ENCODE results near the gene ARPC4. TPM values are rescaled to one million over a fixed set of nuclear protein-coding genes. Genes with fewer than 3 reads are reported as not detected.

Gene ARPC4
- total and polyA plus RNA-seq, 10 of the 15 experiments (the other 5 are each of a cell fraction or from before 2014, with no cell fraction given), result 42.0 to 354 (median 268) TPM

- peak overlapping the region; percentile 80 for H2AFZ ChIP-seq (ENCODE audit: control insufficient read depth, low read depth, low read length)
- ATAC-seq (peak; percentile 82), DNase-seq (ENCODE audit: low read depth, low spot score) (peak; percentile 59), FAIRE-seq (no peak)
- H4K20me1 ChIP-seq (ENCODE audit: control insufficient read depth, insufficient read depth), result no peaks in the 10 kb centered on the region
- ChIA-PET POLR2A (interaction anchor here (1.2 kb wide), 1 partner anchor 11 kb away, joined by 5 read pairs; no protein-coding TSS in a partner anchor), RAD21 (ENCODE audit: unreplicated experiment) (interaction anchor here (0.7 to 3.0 kb wide), 4 partner anchors 13 to 30 kb away, joined by 3 to 11 read pairs (median 6); partner anchors contain the start of genes ARPC4, OGG1 and TADA3), SMC1A (ENCODE audit: uncharacterized antibody, unreplicated experiment) (interaction anchor here (1.9 kb wide), 2 partner anchors 11 to 16 kb away, joined by 5 to 8 read pairs; no protein-coding TSS in a partner anchor), CTCF (interaction anchor here (1.1 to 4.0 kb wide), 5 partner anchors 10 to 153 kb away, joined by 3 to 15 read pairs (median 6); partner anchors contain the start of gene CRELD1)
- H3K27ac ChIP-seq (ENCODE audit: control insufficient read depth, insufficient read depth), result peak overlapping the region; percentile 50
- H3K9me3 ChIP-seq (replicated peaks; ENCODE audit: control insufficient read depth, insufficient read depth, low read length), result no peaks in the 10 kb centered on the region
- peak overlapping the region; percentile 54 for H3K4me2 ChIP-seq (ENCODE audit: control insufficient read depth, insufficient read depth)
- H3K27me3 ChIP-seq (replicated peaks in 1 of 2; ENCODE audit: control insufficient read depth in 2 of 2, insufficient read depth in 2 of 2, low read length in 1 of 2), result no peaks in the 10 kb centered on the region
- 20% methylated on average over 8 of the region's 8 CpGs for WGBS (ENCODE audit: insufficient coverage, insufficient replicate concordance, low lambda C conversion rate, missing lambda C conversion rate)
- H3K36me3 ChIP-seq (ENCODE audit: control insufficient read depth in 2 of 2, insufficient read depth in 2 of 2, low read length in 1 of 2), result peaks cover 2 to 7% of the 10 kb centered on the region in 2 experiments; a peak in 2 of 4 replicates
- no peak overlapping the region for H3K4me3 ChIP-seq
- TSS peak; percentile 60 for BruUV-seq (replicated peaks)
- H3K4me1 ChIP-seq (ENCODE audit: control insufficient read depth, insufficient read depth, low read length), result peaks cover 31% of the 10 kb centered on the region
- no peaks in the 10 kb centered on the region for H3K79me2 ChIP-seq (ENCODE audit: control insufficient read depth, insufficient read depth, low read length)
- intact Hi-C loops (cut with micrococcal nuclease; ENCODE audit: unreplicated experiment) (no loop called here), in situ Hi-C loops (cut with MboI) (no loop called here)
- peak overlapping the region; percentile 13; the same call in 1 of the 2 replicates for H3K9ac ChIP-seq (ENCODE audit: control insufficient read depth, insufficient read depth, low read length)
- no peak for TF ChIP-seq POLR2AphosphoS2 (IDR thresholded peaks at IDR 0.05; ENCODE audit: low read depth, low read length)
- TF ChIP-seq HCFC1 (IDR thresholded peaks at IDR 0.05; ENCODE audit: low read length), result no peak
- no peak for TF ChIP-seq JUNB (IDR thresholded peaks at IDR 0.05)
- 0 out of 2 replicates have a peak, but pooled peaks have one; percentile 28 for TF ChIP-seq PAX5 (IDR thresholded peaks at IDR 0.05; ENCODE audit: borderline replicate concordance, low read depth, low read length)
- no peak for TF ChIP-seq BACH1 (IDR thresholded peaks at IDR 0.05; ENCODE audit: borderline replicate concordance)
- no peak for TF ChIP-seq ZZZ3 (IDR thresholded peaks at IDR 0.05; ENCODE audit: control insufficient read depth, insufficient read length, low read depth)
- no peak for TF ChIP-seq NR2F1 (conservative IDR thresholded peaks at IDR 0.05)
- no peak for TF ChIP-seq TBL1XR1 (IDR thresholded peaks at IDR 0.05; ENCODE audit: low read depth, low read length)
- peak; percentile 55; the same call in 1 of the 2 replicates for TF ChIP-seq MTA2 (IDR thresholded peaks at IDR 0.05; ENCODE audit: low read depth)
- TF ChIP-seq CTCF (IDR thresholded peaks at IDR 0.05 in 2 of 3, conservative IDR thresholded peaks at IDR 0.05 in 1 of 3; ENCODE audit: control insufficient read depth in 2 of 3, extremely low read depth in 1 of 3, insufficient read depth in 1 of 3, low read depth in 3 of 3, low read length in 3 of 3), result no peak
- peak; percentile 69 for TF ChIP-seq MEF2B (IDR thresholded peaks at IDR 0.05; ENCODE audit: partially characterized antibody, poor library complexity, severe bottlenecking)
- TF ChIP-seq WRNIP1 (IDR thresholded peaks at IDR 0.05; ENCODE audit: borderline replicate concordance, low read depth, low read length), result no peak
- TF ChIP-seq JUND (IDR thresholded peaks at IDR 0.05; ENCODE audit: low read depth, low read length), result no peak
- no peak for TF ChIP-seq KAT2A (conservative IDR thresholded peaks at IDR 0.05; ENCODE audit: control insufficient read depth, low read depth, low read length)
- TF ChIP-seq STAT1 (conservative IDR thresholded peaks at IDR 0.05), result no peak
- 0 out of 2 replicates have a peak, but pooled peaks have one; percentile 16 for TF ChIP-seq MEF2A (IDR thresholded peaks at IDR 0.05; ENCODE audit: insufficient read depth, low read depth, low read length)
- TF ChIP-seq ZBTB40 (IDR thresholded peaks at IDR 0.05; ENCODE audit: borderline replicate concordance), result no peak
- no peak for TF ChIP-seq ZNF24 (IDR thresholded peaks at IDR 0.05)
- TF ChIP-seq YBX1 (IDR thresholded peaks at IDR 0.05), result no peak
Measured at GRCh38 chr3:9779721-9780457, 13.0 kb upstream of the ARPC4 start.
